OCI-LY1 (cell line): ENCODE results near the gene PACS2.

Experiments used
- CTCF ChIP-seq: fragments of 200-600 bp; sonication (generic), shearing (Covaris generic); IDR thresholded peaks from 2 replicates; pipeline ENCODE4 v1.5.1; 2017; ENCODE audit warnings: mild to moderate bottlenecking, antibody characterized with exemption, low read length, moderate library complexity, mixed read lengths
- EZH2 ChIP-seq: fragments of 200-600 bp; sonication (generic), shearing (Covaris generic); IDR thresholded peaks from 2 replicates; pipeline ENCODE4 v1.8.0; 2017; ENCODE audit warnings: borderline replicate concordance, mixed run types, mild to moderate bottlenecking, antibody characterized with exemption, low read length, moderate library complexity, mixed read lengths

GRCh38 chr14:105387530-105387922 lies 73.0 kb downstream of the PACS2 start:
- TF ChIP-seq CTCF (no peak), EZH2 (no peak)
